ENCODE results near the gene AKAP1. TPM values are rescaled to one million over a fixed set of nuclear protein-coding genes. Genes with fewer than 3 reads are reported as not detected.

The AKAP1 gene
- total and polyA plus RNA-seq, 2 of the 8 experiments (the other 6 are each of a cell fraction or from before 2014, with no cell fraction given): 120 to 156 TPM

DNA sequence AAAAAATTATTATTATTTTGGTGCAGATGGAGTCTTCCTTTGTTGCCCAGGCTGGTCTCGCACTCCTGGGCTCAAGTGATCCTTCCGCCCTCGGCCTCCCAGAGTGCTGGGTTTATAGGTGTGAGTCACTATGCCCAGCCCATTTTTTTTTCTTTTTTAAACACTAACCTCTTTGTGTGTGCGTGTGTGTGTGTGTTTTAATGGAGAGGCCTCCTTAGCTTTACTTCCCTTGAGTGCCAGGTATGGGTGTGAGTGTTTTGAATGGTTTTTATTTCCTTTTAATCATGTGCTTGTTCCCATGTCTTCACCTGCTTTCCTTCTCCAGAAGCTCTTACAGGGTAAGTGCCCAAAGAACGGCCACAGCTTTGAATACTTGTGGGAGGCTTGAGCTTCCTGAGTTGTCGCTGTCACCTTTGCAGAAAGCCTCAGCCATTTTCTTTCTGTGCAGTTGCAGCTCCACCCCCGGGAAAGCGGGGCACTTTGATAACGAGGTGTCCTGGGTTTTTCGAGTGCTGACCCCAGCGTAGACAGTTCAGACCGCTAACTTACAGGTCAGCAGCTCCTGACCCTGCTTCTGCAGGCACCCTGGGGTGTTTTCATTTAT, 22.6 kb downstream of the AKAP1 start:
- ChIA-PET CTCF (ENCODE audit: partially characterized antibody) (interaction anchor here (0.9 to 9.6 kb wide), 19 partner anchors 9 to 640 kb away, joined by 3 to 112 read pairs (median 8); partner anchors contain the start of gene AKAP1), POLR2A (ENCODE audit: partially characterized antibody) (interaction anchor here (0.7 to 1.8 kb wide), 5 partner anchors 10 to 53 kb away, joined by 3 to 5 read pairs (median 4); partner anchors contain the start of gene AKAP1)
- no peaks in the 10 kb centered on the region; the same call in 1 of the 2 replicates for H3K23me2 ChIP-seq (ENCODE audit: low read depth, low read length)
- H4K91ac ChIP-seq (replicated peaks; ENCODE audit: insufficient read length, low read length): no peak overlapping the region
- FAIRE-seq: no peak
- no peak overlapping the region for H2BK12ac ChIP-seq (ENCODE audit: low read depth, low read length)
- no peak overlapping the region for H3K14ac ChIP-seq (ENCODE audit: insufficient read length)
- no peak overlapping the region for H2AK5ac ChIP-seq (ENCODE audit: low read depth, low read length)
- H3K56ac ChIP-seq (replicated peaks; ENCODE audit: insufficient read length, low read depth, low read length): no peak overlapping the region
- DNase-seq (ENCODE audit: low read depth in 1 of 2, low spot score in 2 of 2): no peak
- H3K4ac ChIP-seq (replicated peaks; ENCODE audit: insufficient read length, low read depth, low read length): no peak overlapping the region
- H3K79me2 ChIP-seq (ENCODE audit: control insufficient read depth in 1 of 2, insufficient read depth in 2 of 2, low read length in 2 of 2): peaks cover 0 to 74% of the 10 kb centered on the region in 2 experiments; a peak in 2 of 4 replicates
- no peak overlapping the region for H2BK120ac ChIP-seq (replicated peaks; ENCODE audit: low read depth, low read length)
- H2AFZ ChIP-seq (ENCODE audit: low read length): no peak overlapping the region
- no peak overlapping the region for H2BK15ac ChIP-seq (ENCODE audit: low read length)
- H3K9me3 ChIP-seq (ENCODE audit: insufficient read depth in 2 of 2, low read depth in 1 of 2, low read length in 1 of 2): no peaks in the 10 kb centered on the region
- H3K27me3 ChIP-seq (replicated peaks in 1 of 4; ENCODE audit: control insufficient read depth in 3 of 4, extremely low read depth in 1 of 4, insufficient read depth in 3 of 4, low read length in 3 of 4): no peaks in the 10 kb centered on the region
- peaks cover 4 to 30% (median 17%) of the 10 kb centered on the region in 4 experiments; a peak in 6 of 7 replicates for H3K4me1 ChIP-seq (replicated peaks in 1 of 4; ENCODE audit: control insufficient read depth in 3 of 4, insufficient read depth in 4 of 4, low read length in 3 of 4)
- H3K4me3 ChIP-seq (ENCODE audit: extremely low read depth in 1 of 4, insufficient read depth in 2 of 4, low read depth in 3 of 4, low read length in 4 of 4): no peak overlapping the region; a peak in 1 of 8 replicates
- peaks cover 12 to 28% of the 10 kb centered on the region in 2 experiments for H4K20me1 ChIP-seq (replicated peaks in 1 of 2; ENCODE audit: control insufficient read depth in 1 of 2, insufficient read depth in 2 of 2, low read length in 2 of 2)
- H3K27ac ChIP-seq (ENCODE audit: low read depth, low read length): no peak overlapping the region
- no peak overlapping the region for H3K4me2 ChIP-seq (ENCODE audit: insufficient read depth in 1 of 2, low read depth in 2 of 2, low read length in 2 of 2)
- H4K8ac ChIP-seq (ENCODE audit: extremely low read depth, insufficient read depth, low read length): no peak overlapping the region
- no peak overlapping the region; the same call in 1 of the 2 replicates for H3K18ac ChIP-seq (ENCODE audit: extremely low read depth, low read length)
- peaks cover 26% of the 10 kb centered on the region for H3K79me1 ChIP-seq (ENCODE audit: low read depth, low read length)
- WGBS, 2 experiments (ENCODE audit: extremely low coverage in 1 of 2, insufficient coverage in 1 of 2, insufficient read length in 1 of 2, insufficient replicate concordance in 2 of 2, low coverage in 1 of 2, low lambda C conversion rate in 2 of 2, missing lambda C conversion rate in 1 of 2): 92% methylated on average over 12 of the region's 12 CpGs; no CpG with 5 or more reads in 1 of the 2 experiments
- H2BK5ac ChIP-seq (ENCODE audit: low read depth, low read length): no peak overlapping the region
- no peak overlapping the region for H2BK20ac ChIP-seq (ENCODE audit: low read length)
- H4K5ac ChIP-seq (ENCODE audit: insufficient read length, low read depth, low read length): no peak overlapping the region
- H3K23ac ChIP-seq (ENCODE audit: insufficient read length): no peak overlapping the region
- H3K9ac ChIP-seq (replicated peaks in 1 of 4; ENCODE audit: extremely low read depth in 1 of 4, low read depth in 3 of 4, low read length in 3 of 4): no peak overlapping the region
- peaks cover 3 to 28% (median 8%) of the 10 kb centered on the region in 4 experiments; a peak in 5 of 8 replicates for H3K36me3 ChIP-seq (ENCODE audit: control insufficient read depth in 2 of 4, insufficient read depth in 4 of 4, low read length in 3 of 4)
- TF ChIP-seq TAF7 (optimal IDR thresholded peaks at IDR 0.05; ENCODE audit: borderline replicate concordance, low read depth, low read length) (no peak), SIX5 (IDR thresholded peaks at IDR 0.05; ENCODE audit: low read depth, low read length) (no peak), PHF8 (conservative IDR thresholded peaks at IDR 0.05; ENCODE audit: low read depth, low read length) (no peak), SP1 (IDR thresholded peaks at IDR 0.05; ENCODE audit: low read depth, low read length) (no peak), NANOG (IDR thresholded peaks at IDR 0.05; ENCODE audit: insufficient read depth, low read depth, low read length, poor library complexity, severe bottlenecking) (no peak), ASH2L (IDR thresholded peaks at IDR 0.05; ENCODE audit: low read length) (no peak), HDAC2 (IDR thresholded peaks at IDR 0.05; ENCODE audit: borderline replicate concordance in 1 of 2, low read depth in 2 of 2, low read length in 2 of 2) (no peak), CREB1 (IDR thresholded peaks at IDR 0.05) (no peak), BRCA1 (IDR thresholded peaks at IDR 0.05; ENCODE audit: low read depth, low read length) (no peak), TCF12 (IDR thresholded peaks at IDR 0.05; ENCODE audit: low read depth, low read length) (no peak), TEAD4 (IDR thresholded peaks at IDR 0.05; ENCODE audit: low read depth, low read length) (no peak), RFX5 (IDR thresholded peaks at IDR 0.05; ENCODE audit: borderline replicate concordance, low read depth, low read length) (no peak)
- TF ChIP-seq, protein P1, sequence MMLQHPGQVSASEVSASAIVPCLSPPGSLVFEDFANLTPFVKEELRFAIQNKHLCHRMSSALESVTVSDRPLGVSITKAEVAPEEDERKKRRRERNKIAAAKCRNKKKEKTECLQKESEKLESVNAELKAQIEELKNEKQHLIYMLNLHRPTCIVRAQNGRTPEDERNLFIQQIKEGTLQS (IDR thresholded peaks at IDR 0.05; ENCODE audit: insufficient read depth, low read depth, low read length): no peak

Measured in H1 (cell line).